HepG2 (cell line): ENCODE results near the gene SLC9A8.

Source experiments
- ATAD3A ChIP-seq: sonication (generic); formaldehyde crosslinking; IDR thresholded peaks from 2 replicates; pipeline ENCODE4 v1.4.0; 2020; ENCODE audit warnings: missing genetic modification reagents
- FOXP1 ChIP-seq, 2 experiments: fragments of 450-650 bp in 1 of 2; IDR thresholded peaks; 2 replicates each; pipeline ENCODE4 v1.6.1; 2017 to 2018; ENCODE audit warnings: antibody characterized with exemption in 1 of 2
- IKZF1 ChIP-seq: fragments of 450-650 bp; IDR thresholded peaks from 2 replicates; pipeline ENCODE4 v1.7.1; 2016
- MXI1 ChIP-seq: IDR thresholded peaks from 3 replicates; pipeline ENCODE4 v1.6.1; 2012; ENCODE audit warnings: low read depth, low read length, inconsistent platforms, borderline replicate concordance
- NCOA5 ChIP-seq: sonication (generic); formaldehyde crosslinking; IDR thresholded peaks from 2 replicates; pipeline ENCODE4 v1.4.0; 2020; ENCODE audit warnings: missing genetic modification reagents
- PHF21A ChIP-seq: sonication (generic); formaldehyde crosslinking; IDR thresholded peaks from 2 replicates; pipeline ENCODE4 v1.5.0; 2020; ENCODE audit warnings: mild to moderate bottlenecking, missing genetic modification reagents
- POLR2A ChIP-seq, 2 experiments: IDR thresholded peaks; 2 replicates each; pipeline ENCODE4 v1.6.1; 2011; ENCODE audit warnings: low read depth in 2 of 2, low read length in 2 of 2, mild to moderate bottlenecking in 1 of 2, moderate library complexity in 1 of 2; ENCODE audit not compliant: insufficient read depth in 1 of 2
- SP2 ChIP-seq: sonication (generic); formaldehyde crosslinking; IDR thresholded peaks from 2 replicates; pipeline ENCODE4 v1.5.1; 2020; ENCODE audit warnings: mild to moderate bottlenecking, missing genetic modification reagents
- SRSF1 ChIP-seq: fragments of 200-400 bp; formaldehyde crosslinking; optimal IDR thresholded peaks from 2 replicates; pipeline ENCODE3; 2017; ENCODE audit warnings: mild to moderate bottlenecking, low read depth, low read length, moderate library complexity
- ZNF143 ChIP-seq: sonication (generic); formaldehyde crosslinking; IDR thresholded peaks from 2 replicates; pipeline ENCODE4 v1.4.0; 2020; ENCODE audit warnings: missing genetic modification reagents
- ZNF530 ChIP-seq: sonication (generic); formaldehyde crosslinking; IDR thresholded peaks from 2 replicates; pipeline ENCODE4 v1.5.0; 2020; ENCODE audit warnings: low read depth, mild to moderate bottlenecking, missing genetic modification reagents
- TF ChIP-seq, protein P1 (sequence below): sonication (generic); formaldehyde crosslinking; IDR thresholded peaks from 2 replicates; pipeline ENCODE4 v1.5.0; 2020; ENCODE audit warnings: mild to moderate bottlenecking, missing genetic modification reagents, moderate library complexity
- TF ChIP-seq, protein P2 (sequence below): IDR thresholded peaks from 2 replicates; pipeline ENCODE4 v1.6.1; 2016; ENCODE audit warnings: control low read depth

- no peak for TF ChIP-seq ZNF530
- TF ChIP-seq, protein P1, sequence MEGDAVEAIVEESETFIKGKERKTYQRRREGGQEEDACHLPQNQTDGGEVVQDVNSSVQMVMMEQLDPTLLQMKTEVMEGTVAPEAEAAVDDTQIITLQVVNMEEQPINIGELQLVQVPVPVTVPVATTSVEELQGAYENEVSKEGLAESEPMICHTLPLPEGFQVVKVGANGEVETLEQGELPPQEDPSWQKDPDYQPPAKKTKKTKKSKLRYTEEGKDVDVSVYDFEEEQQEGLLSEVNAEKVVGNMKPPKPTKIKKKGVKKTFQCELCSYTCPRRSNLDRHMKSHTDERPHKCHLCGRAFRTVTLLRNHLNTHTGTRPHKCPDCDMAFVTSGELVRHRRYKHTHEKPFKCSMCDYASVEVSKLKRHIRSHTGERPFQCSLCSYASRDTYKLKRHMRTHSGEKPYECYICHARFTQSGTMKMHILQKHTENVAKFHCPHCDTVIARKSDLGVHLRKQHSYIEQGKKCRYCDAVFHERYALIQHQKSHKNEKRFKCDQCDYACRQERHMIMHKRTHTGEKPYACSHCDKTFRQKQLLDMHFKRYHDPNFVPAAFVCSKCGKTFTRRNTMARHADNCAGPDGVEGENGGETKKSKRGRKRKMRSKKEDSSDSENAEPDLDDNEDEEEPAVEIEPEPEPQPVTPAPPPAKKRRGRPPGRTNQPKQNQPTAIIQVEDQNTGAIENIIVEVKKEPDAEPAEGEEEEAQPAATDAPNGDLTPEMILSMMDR (CRISPR knock-in tag): peak; percentile 92
- TF ChIP-seq POLR2A (IDR thresholded peaks at IDR 0.05; ENCODE audit: insufficient read depth in 1 of 2, low read depth in 2 of 2, low read length in 2 of 2): no peak
- TF ChIP-seq ZNF143: no peak
- TF ChIP-seq ATAD3A (CRISPR knock-in tag): no peak
- peak; percentile 51; the same call in 1 of the 2 replicates for TF ChIP-seq PHF21A (CRISPR knock-in tag)
- TF ChIP-seq, protein P2, sequence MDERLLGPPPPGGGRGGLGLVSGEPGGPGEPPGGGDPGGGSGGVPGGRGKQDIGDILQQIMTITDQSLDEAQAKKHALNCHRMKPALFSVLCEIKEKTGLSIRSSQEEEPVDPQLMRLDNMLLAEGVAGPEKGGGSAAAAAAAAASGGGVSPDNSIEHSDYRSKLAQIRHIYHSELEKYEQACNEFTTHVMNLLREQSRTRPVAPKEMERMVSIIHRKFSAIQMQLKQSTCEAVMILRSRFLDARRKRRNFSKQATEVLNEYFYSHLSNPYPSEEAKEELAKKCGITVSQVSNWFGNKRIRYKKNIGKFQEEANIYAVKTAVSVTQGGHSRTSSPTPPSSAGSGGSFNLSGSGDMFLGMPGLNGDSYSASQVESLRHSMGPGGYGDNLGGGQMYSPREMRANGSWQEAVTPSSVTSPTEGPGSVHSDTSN: no peak
- no peak for TF ChIP-seq MXI1
- TF ChIP-seq FOXP1 (IDR thresholded peaks at IDR 0.05): no peak
- TF ChIP-seq FOXP1 (CRISPR knock-in tag; IDR thresholded peaks at IDR 0.05): no peak
- TF ChIP-seq IKZF1: no peak
- TF ChIP-seq SP2 (CRISPR knock-in tag): no peak
- TF ChIP-seq SRSF1: no peak
- TF ChIP-seq NCOA5 (CRISPR knock-in tag): no peak
These were observed 115.9 kb downstream of the SLC9A8 start for GRCh38 chr20:49928411-49929141.
